ENCODE measurements around the gene KIAA1217.

DNA sequence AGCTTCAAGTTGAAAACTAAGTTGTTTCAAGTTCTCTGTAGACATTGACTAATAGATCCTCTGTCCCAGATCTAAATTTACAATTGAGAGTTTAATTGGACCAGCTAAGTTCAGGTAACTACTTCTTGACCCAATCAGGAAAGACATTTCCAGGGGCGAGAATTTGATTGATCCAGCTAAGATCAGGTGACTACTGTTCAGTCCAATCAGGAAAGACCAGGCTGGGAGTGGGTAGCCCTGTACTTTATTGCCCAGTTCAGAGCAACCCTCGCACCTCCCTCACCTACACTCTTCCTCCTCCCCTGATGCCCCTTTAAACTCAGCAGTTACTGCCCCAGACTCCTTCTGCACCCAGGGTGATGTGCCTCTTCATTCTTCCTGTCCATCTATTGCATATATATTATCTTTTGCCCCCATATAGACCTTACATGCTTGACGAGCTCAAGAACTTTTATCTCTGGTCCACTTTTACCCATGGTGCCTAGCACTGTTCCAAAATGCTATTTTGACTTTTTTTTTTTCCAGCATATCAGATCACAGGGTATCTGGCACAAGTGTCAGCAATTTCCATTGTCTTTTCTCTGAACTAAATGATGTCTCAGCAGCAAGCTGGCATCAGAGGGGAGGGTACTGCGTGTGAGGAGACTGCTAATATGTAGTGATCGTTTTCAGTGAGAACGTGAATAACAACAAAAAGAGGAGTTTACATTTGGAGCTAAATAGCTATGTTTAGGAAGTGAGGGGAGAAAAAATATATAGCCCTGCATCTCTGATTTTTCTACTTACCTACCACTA, 169.4 kb downstream of the KIAA1217 start:
- no peak for TF ChIP-seq HNRNPK (IDR thresholded peaks at IDR 0.05; ENCODE audit: low read depth, low read length, poor library complexity, severe bottlenecking)
- no peak for TF ChIP-seq HDAC2 (IDR thresholded peaks at IDR 0.05)
- no peak for TF ChIP-seq CHD1 (IDR thresholded peaks at IDR 0.05; ENCODE audit: low read length)
- TF ChIP-seq ZBTB8A (IDR thresholded peaks at IDR 0.05; ENCODE audit: partially characterized antibody): no peak
- TF ChIP-seq SRF (CRISPR knock-in tag; IDR thresholded peaks at IDR 0.05): no peak
- no peak for TF ChIP-seq FOSL1 (tag; conservative IDR thresholded peaks at IDR 0.05)
- no peak for TF ChIP-seq NCOA2 (IDR thresholded peaks at IDR 0.05; ENCODE audit: partially characterized antibody in 2 of 2)
- no peak for TF ChIP-seq PTRF (tag; IDR thresholded peaks at IDR 0.05)
- TF ChIP-seq RFX5 (IDR thresholded peaks at IDR 0.05; ENCODE audit: low read depth, low read length): no peak
- TF ChIP-seq NFE2L1 (tag; IDR thresholded peaks at IDR 0.05; ENCODE audit: borderline replicate concordance, low read depth): no peak
- TF ChIP-seq, protein P1, sequence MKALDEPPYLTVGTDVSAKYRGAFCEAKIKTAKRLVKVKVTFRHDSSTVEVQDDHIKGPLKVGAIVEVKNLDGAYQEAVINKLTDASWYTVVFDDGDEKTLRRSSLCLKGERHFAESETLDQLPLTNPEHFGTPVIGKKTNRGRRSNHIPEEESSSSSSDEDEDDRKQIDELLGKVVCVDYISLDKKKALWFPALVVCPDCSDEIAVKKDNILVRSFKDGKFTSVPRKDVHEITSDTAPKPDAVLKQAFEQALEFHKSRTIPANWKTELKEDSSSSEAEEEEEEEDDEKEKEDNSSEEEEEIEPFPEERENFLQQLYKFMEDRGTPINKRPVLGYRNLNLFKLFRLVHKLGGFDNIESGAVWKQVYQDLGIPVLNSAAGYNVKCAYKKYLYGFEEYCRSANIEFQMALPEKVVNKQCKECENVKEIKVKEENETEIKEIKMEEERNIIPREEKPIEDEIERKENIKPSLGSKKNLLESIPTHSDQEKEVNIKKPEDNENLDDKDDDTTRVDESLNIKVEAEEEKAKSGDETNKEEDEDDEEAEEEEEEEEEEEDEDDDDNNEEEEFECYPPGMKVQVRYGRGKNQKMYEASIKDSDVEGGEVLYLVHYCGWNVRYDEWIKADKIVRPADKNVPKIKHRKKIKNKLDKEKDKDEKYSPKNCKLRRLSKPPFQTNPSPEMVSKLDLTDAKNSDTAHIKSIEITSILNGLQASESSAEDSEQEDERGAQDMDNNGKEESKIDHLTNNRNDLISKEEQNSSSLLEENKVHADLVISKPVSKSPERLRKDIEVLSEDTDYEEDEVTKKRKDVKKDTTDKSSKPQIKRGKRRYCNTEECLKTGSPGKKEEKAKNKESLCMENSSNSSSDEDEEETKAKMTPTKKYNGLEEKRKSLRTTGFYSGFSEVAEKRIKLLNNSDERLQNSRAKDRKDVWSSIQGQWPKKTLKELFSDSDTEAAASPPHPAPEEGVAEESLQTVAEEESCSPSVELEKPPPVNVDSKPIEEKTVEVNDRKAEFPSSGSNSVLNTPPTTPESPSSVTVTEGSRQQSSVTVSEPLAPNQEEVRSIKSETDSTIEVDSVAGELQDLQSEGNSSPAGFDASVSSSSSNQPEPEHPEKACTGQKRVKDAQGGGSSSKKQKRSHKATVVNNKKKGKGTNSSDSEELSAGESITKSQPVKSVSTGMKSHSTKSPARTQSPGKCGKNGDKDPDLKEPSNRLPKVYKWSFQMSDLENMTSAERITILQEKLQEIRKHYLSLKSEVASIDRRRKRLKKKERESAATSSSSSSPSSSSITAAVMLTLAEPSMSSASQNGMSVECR (CRISPR knock-in tag; IDR thresholded peaks at IDR 0.05): no peak
- TF ChIP-seq, protein P2, sequence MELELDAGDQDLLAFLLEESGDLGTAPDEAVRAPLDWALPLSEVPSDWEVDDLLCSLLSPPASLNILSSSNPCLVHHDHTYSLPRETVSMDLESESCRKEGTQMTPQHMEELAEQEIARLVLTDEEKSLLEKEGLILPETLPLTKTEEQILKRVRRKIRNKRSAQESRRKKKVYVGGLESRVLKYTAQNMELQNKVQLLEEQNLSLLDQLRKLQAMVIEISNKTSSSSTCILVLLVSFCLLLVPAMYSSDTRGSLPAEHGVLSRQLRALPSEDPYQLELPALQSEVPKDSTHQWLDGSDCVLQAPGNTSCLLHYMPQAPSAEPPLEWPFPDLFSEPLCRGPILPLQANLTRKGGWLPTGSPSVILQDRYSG (tag; conservative IDR thresholded peaks at IDR 0.05; ENCODE audit: low read depth): no peak
